Bronchial epithelial cell (primary cell): ENCODE results near the gene CEMIP2. TPM values are rescaled to one million over a fixed set of nuclear protein-coding genes. Genes with fewer than 3 reads are reported as not detected.

Source experiments
- DNase-seq: peaks from one replicate; pipeline ENCODE4 v3.0.0-alpha.2; 2010; ENCODE audit warnings: low read depth
- FAIRE-seq: peaks from 2 replicates; lab custom pipeline; 2011; peaks lifted over from hg19 to GRCh38; lab: Jason Lieb, UNC
- H3K27me3 ChIP-seq: 2 replicates; pipeline ENCODE4 v1.5.1; 2011; ENCODE audit warnings: low read length; ENCODE audit not compliant: control insufficient read depth, insufficient read depth
- H3K36me3 ChIP-seq: 2 replicates; pipeline ENCODE4 v1.5.1; 2011; ENCODE audit warnings: low read length; ENCODE audit not compliant: control insufficient read depth, insufficient read depth
- H3K4me3 ChIP-seq: 2 replicates; pipeline ENCODE4 v1.5.1; 2011; ENCODE audit warnings: mild to moderate bottlenecking, low read depth, low read length, control low read depth
- total RNA-seq: library from RNA; depleted of rRNA; stranded (reverse); fragments of >200 nt; gene quantifications from 2 replicates; pipeline ENCODE4 v1.2.1, GENCODE V29; 2014
- TF ChIP-seq, protein P1 (sequence below): IDR thresholded peaks from 2 replicates; pipeline ENCODE4 v1.5.1; 2011; ENCODE audit warnings: mild to moderate bottlenecking, moderate library complexity, low read length, control low read depth, inconsistent platforms; ENCODE audit not compliant: insufficient read depth, severe bottlenecking

Gene CEMIP2
- total RNA-seq, 1 donor from 2014 or later: 37.6 TPM

DNA sequence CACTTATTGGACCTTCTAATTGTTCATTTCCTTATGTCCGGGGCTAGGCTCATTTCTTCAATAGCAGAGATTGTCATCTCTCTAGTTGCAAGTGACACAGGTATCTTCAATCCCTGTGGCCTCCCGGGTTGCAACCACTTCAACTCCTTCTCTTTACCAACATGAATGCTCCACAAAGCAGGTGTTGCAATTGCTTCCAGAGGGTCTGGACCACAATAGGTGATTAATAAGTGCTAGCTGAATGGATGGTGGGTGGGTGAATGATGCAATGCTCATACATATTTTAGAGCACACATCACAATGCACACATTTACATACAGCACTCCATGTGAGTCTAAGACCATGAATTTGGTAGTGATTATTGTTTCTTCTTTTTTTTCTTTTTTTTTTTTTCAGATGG lies 2.6 kb downstream of the CEMIP2 start:
- Histone ChIP-seq H3K27me3 (no peaks in the 10 kb centered on the region), H3K4me3 (no peak overlapping the region), H3K36me3 (no peaks in the 10 kb centered on the region)
- TF ChIP-seq, protein P1, sequence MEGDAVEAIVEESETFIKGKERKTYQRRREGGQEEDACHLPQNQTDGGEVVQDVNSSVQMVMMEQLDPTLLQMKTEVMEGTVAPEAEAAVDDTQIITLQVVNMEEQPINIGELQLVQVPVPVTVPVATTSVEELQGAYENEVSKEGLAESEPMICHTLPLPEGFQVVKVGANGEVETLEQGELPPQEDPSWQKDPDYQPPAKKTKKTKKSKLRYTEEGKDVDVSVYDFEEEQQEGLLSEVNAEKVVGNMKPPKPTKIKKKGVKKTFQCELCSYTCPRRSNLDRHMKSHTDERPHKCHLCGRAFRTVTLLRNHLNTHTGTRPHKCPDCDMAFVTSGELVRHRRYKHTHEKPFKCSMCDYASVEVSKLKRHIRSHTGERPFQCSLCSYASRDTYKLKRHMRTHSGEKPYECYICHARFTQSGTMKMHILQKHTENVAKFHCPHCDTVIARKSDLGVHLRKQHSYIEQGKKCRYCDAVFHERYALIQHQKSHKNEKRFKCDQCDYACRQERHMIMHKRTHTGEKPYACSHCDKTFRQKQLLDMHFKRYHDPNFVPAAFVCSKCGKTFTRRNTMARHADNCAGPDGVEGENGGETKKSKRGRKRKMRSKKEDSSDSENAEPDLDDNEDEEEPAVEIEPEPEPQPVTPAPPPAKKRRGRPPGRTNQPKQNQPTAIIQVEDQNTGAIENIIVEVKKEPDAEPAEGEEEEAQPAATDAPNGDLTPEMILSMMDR: no peak
- FAIRE-seq (no peak), DNase-seq (peak; percentile 94)

DNA sequence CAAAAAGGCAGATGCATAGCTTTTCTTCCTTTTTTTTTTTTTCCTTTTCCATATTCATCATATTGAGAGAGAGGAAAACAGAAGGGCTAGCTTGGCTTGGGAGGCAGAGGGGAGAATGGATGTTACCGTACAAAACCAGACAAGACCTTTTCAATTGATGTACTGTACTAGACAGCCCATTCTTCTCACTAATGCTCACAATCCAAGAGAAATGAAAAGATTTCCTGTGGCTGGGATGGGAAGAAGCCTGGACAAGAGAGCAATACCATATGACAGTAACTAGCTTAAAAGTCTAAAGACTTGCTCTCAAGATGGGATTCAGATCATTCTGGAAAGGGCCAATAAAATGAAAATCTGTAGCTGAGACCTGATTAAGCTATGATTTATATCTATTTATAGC lies 3.4 kb downstream of the CEMIP2 start:
- H3K4me3 ChIP-seq: no peak overlapping the region
- no peaks in the 10 kb centered on the region for H3K36me3 ChIP-seq
- no peaks in the 10 kb centered on the region for H3K27me3 ChIP-seq
- TF ChIP-seq, protein P1: no peak
- FAIRE-seq: no peak
- DNase-seq: no peak

DNA sequence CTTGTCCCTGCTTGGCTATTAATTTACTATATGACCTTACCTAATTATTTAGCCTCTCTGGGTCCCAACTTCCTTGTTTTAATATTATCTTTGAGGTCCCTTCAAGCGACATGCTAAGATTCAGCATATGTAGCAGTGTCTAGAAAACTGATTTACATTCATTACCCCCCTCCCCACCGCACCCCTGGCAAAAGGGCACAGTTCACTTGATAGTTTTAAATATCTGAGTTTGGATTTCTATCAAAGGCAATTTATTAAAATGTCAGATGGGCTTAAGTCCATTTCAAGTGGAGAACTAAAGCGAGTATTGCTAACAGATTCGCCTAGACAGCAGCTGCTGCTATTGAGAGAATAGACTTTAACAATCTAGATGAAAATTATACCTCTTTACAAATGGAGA lies 3.9 kb downstream of the CEMIP2 start:
- FAIRE-seq (no peak), DNase-seq (no peak)
- TF ChIP-seq, protein P1: no peak
- Histone ChIP-seq H3K4me3 (no peak overlapping the region), H3K27me3 (no peaks in the 10 kb centered on the region), H3K36me3 (no peaks in the 10 kb centered on the region)

DNA sequence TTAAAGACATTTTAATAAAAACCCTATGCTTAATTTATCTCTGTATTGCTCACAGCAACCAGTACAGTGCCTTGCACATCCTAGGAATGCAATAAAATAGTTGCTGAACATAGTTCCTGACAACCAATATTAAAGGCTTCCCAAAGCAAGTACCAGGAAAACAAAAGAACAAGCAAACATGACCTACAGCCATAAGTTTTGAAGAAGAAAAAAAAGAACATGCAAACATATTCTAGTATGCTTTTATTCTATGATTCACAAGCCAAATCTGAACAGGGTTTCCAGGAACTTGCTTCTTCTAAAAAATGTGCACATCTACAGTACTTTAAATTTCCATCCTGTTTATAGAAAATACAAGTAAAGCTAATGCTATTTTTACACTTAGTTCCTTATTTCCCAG lies 4.5 kb downstream of the CEMIP2 start:
- TF ChIP-seq, protein P1: no peak
- no peak for DNase-seq
- H3K36me3 ChIP-seq: no peaks in the 10 kb centered on the region
- no peak overlapping the region for H3K4me3 ChIP-seq
- H3K27me3 ChIP-seq: no peaks in the 10 kb centered on the region
- FAIRE-seq: no peak

DNA sequence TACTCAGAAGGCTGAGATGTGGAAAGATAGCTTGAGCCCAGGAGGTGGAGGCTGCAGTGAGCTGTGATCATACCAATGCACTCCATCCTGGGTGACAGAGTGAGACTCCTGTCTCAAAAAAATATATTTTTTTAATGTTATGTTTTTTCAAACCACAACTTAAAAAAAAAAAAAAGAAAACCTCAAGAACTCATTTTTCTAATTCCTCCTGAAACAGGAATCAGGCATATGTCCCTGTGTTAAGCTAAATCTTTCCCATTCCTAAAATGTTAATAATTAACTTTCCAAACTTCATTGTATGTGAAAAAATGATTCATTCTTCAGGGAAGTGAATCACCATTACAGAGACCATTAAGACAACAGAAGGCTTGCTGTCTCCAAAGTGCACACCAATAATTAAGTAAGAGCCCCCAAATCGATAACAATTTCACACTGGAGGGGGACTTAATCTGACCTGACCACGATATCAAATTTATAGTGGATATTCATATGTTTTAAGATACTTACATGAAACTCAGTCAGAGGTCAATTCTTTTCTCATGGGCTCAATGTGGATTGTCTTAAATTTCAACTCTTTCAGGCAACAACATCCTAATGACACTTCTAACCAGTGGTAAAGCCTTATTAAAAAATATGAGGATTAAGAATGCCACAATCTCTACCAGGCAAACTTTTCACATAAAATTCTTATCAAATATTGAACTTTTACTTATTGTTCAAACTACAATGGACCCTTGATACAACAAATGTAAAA lies 5.2 kb downstream of the CEMIP2 start:
- TF ChIP-seq, protein P1: no peak
- Histone ChIP-seq H3K27me3 (no peaks in the 10 kb centered on the region), H3K4me3 (no peak overlapping the region), H3K36me3 (no peaks in the 10 kb centered on the region)
- FAIRE-seq (no peak), DNase-seq (peak; percentile 83)

DNA sequence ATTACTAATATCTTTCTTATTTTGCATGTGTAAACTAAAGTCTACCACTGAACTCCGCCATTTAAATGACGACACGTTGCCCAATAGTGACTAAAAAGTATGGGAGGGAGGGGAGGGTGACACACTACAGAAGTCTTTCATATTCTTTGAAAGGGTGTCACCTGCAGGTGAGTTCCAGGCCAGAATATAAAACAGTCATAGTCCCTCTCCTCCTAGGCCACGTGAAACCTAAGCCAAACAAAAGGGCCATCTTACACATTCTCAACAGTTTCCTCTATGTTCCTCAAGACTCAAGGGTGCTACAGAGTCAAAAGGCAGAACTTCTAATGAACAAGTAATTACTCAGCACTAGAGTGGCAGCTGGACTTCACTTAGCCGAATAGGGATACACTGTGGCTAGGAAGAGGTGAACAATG lies 6.4 kb downstream of the CEMIP2 start:
- TF ChIP-seq, protein P1: no peak
- DNase-seq (peak; percentile 83), FAIRE-seq (no peak)
- Histone ChIP-seq H3K27me3 (no peaks in the 10 kb centered on the region), H3K4me3 (no peak overlapping the region), H3K36me3 (no peaks in the 10 kb centered on the region)
